ENCODE results near the gene ATP1B4. TPM values are rescaled to one million over a fixed set of nuclear protein-coding genes. Genes with fewer than 3 reads are reported as not detected.

The ATP1B4 gene
- total and polyA plus RNA-seq, 2 of the 8 experiments (the other 6 are each of a cell fraction or from before 2014, with no cell fraction given), result not detected

DNA sequence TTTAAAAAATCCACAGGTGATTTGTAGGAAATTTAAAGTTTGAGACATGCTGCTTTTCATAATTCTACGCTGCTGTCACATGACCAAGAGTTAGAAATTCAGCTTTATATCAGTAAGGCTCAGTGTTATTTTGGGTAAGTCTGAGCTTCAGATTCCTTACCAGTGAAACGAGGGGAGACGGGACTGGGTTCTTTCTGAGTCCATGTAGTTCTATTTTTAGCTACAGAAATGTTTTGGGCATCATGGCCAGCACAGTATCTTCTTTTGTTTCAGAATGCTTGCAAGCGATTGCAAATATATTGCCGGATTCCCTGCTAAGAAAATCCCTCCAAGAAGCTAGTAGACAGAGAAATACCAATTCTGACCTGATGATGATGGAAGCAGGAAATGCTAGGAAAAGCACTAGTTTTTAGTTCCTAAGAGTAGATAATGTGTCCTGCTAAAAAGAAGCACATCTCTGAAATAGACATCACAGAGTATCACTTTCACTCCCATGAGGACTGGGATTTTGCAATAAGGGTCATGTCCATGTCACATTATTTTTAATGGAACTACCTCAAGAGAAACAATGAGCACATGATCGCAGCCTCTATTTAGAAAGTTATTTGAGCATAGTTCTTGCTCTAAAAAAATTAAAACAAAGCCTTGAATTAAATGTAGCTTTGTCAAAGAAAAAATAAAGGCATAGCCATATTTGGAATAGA is 10.9 kb downstream of the ATP1B4 start (continued):
- no peak for TF ChIP-seq EZH2 (IDR thresholded peaks at IDR 0.05; ENCODE audit: low read depth, low read length, severe bottlenecking)
- no peak for TF ChIP-seq SP1 (IDR thresholded peaks at IDR 0.05; ENCODE audit: low read depth, low read length)
- no peak for TF ChIP-seq TEAD4 (IDR thresholded peaks at IDR 0.05; ENCODE audit: low read depth, low read length)
- TF ChIP-seq NRF1 (IDR thresholded peaks at IDR 0.05; ENCODE audit: low read depth, low read length), result no peak
- TF ChIP-seq CBX5 (IDR thresholded peaks at IDR 0.05; ENCODE audit: low read depth, low read length), result no peak
- TF ChIP-seq SP4 (IDR thresholded peaks at IDR 0.05; ENCODE audit: low read length), result no peak
- TF ChIP-seq POU5F1 (IDR thresholded peaks at IDR 0.05; ENCODE audit: low read depth, low read length), result no peak
- no peak for TF ChIP-seq YY1 (IDR thresholded peaks at IDR 0.05; ENCODE audit: low read depth, low read length)
- TF ChIP-seq MAX (IDR thresholded peaks at IDR 0.05), result no peak
- no peak for TF ChIP-seq EGR1 (IDR thresholded peaks at IDR 0.05; ENCODE audit: borderline replicate concordance, low read depth, low read length)
